ENCODE measurements around the gene ZMYND15.

Gene ZMYND15

GRCh38 chr17:4743898-4744297 is 4.3 kb downstream of the ZMYND15 start:
- no peak for DNase-seq

- no peak for DNase-seq
Observed at GRCh38 chr17:4744999-4745969, 5.7 kb downstream of the ZMYND15 start.

- DNase-seq, result no peak
Observed at GRCh38 chr17:4747847-4748246, 8.2 kb downstream of the ZMYND15 start.

GRCh38 chr17:4748686-4749085 is 9.1 kb downstream of the ZMYND15 start:
- no peak for DNase-seq

GRCh38 chr17:4750606-4751005 is 11.0 kb downstream of the ZMYND15 start:
- DNase-seq, result no peak

DNA sequence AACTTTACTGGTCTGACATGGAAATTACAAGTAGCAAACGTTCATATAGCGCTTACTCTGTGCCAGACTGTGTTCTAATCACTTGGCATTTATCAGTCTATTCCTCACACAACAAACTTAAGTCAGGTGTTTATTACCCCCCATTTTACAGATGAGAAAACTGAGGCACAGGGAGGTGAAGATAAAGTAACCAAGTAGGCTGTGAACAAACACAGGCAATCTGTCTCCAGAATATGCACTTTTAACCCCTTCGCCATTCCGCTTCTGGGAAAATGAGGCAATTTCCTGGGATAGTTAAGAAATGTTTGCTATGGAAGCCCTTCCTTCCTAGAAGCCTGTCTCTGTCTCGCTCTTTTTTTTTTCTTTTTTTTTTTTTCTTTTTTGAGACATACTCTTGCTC is 12.3 kb downstream of the ZMYND15 start:
- no peak for DNase-seq

GRCh38 chr17:4753392-4753791 is 13.8 kb downstream of the ZMYND15 start:
- no peak for DNase-seq

GRCh38 chr17:4759776-4760236 is 20.2 kb downstream of the ZMYND15 start:
- no peak for DNase-seq

DNA sequence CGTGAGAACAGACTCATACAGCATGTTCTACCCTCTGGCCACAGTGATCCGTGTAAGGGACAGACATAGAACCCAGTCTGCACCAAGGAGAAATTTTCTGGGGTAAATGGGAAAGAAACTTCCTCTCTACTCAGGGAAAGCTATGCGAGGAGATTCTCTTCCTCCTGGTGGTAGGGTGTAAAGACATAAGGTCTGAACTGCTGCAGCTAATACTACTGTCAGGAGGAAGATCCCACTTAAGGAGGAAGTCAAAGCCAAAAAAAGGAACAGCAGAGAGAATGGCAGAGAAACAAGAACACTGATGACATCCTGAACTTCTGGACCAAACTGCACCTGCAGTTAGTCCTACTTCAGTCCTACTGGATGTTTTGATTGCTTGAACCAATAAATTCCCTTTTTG is 25.0 kb downstream of the ZMYND15 start:
- DNase-seq, result no peak

GRCh38 chr17:4766201-4766600 is 26.6 kb downstream of the ZMYND15 start:
- DNase-seq, result no peak

- no peak for DNase-seq
Observed at GRCh38 chr17:4766723-4767122, 27.1 kb downstream of the ZMYND15 start.

DNA sequence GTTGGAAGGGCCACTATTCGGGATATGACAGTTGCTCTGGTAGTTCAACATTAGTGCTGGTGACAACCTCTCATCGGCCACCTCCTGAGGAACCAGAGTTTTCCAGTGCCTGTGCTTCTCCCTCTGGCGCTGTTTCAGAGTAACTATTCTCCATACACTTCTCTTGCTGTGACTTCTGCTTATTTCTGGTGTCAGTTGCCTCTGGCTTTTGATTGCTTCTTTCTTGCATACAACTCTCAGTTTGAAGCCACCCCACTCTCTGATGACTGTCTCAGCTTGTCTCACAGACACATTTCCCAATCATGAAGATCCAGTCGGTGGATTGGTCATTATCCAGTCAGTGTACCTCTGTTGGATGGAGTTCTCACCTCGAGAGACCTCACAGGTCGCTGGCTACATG is 28.7 kb downstream of the ZMYND15 start:
- no peak for DNase-seq

DNA sequence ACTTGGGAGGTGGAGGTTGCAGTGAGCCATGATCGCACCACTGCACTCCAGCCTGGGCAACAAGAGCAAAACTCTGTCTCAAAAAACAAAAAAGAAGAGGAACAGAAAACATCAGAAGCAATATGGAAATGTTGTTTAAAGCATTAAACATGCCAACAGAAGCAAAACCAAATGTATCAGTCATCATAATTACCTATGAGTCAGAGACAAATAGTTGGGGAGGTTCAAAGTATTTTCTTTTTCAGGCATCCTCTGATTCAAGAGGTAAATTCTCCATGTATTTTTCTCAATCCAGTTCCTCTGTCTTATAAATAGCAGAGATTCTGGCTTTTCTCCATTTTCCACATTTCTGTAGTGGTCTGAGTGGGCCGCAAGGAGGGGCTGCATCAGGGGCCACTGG is 30.0 kb downstream of the ZMYND15 start:
- no peak for DNase-seq

GRCh38 chr17:4771519-4772234 is 32.0 kb downstream of the ZMYND15 start, which contains the start of gene TM4SF5:
TSS of gene TM4SF5 (plus strand) at chr17:4771886. CDS start at chr17:4771923, 37 bp downstream.
- no peak for DNase-seq

DNA sequence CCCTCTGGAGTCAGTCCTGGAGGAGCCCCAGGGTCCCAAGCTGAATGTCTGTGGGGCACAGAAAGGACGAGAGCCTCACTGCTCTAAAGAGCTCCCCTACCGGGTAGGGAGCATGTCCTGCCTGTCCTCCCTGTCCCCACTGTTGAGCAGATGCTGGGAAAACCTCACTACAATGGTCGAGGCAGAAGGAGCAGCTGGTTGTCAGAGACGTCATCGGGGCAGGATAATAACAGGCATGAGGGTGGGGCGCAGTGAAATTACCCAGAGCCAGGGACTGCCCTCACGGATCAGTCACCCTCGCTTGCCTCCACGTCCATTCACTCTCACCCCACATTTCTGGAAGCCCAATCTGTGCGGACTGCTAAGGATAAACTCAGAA is 32.6 kb downstream of the ZMYND15 start:
- no peak for DNase-seq

DNA sequence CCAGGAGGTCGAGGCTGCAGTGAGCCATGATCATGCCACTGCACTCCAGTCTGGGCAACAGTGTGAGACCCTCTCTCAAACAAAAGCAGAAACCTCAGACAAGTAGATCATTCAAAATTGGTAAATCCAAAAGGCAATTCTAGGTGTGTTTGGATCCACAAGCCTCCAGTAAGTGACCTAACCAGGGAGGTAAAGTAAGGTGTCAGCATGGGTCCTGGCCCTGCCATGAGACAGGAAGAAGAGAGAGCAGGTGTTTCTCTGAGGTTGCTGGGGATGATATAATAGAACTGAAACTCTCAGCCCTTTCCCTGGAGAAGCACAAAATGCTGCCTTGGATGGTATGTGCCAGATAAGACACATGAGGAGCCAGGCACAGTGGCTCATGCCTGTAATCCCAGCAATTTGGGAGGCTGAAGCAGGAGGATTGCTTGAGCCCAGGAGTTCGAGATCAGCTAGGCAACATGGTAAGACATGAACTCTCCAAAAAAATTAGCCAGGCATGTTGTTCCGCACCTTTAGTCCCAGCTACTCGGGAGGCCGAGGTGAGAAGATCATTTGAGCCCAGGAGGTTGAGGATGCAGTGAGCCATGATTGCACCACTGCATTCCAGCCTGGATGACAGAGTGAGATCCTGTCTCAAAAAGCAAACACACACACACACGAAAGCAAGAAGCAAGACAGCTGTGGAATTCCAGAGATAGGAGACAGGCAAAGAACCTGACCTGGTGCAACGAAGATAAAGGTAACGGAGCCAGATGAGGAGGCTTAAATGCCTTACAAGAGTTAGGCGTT is 38.5 kb downstream of the ZMYND15 start:
- DNase-seq, result no peak

DNA sequence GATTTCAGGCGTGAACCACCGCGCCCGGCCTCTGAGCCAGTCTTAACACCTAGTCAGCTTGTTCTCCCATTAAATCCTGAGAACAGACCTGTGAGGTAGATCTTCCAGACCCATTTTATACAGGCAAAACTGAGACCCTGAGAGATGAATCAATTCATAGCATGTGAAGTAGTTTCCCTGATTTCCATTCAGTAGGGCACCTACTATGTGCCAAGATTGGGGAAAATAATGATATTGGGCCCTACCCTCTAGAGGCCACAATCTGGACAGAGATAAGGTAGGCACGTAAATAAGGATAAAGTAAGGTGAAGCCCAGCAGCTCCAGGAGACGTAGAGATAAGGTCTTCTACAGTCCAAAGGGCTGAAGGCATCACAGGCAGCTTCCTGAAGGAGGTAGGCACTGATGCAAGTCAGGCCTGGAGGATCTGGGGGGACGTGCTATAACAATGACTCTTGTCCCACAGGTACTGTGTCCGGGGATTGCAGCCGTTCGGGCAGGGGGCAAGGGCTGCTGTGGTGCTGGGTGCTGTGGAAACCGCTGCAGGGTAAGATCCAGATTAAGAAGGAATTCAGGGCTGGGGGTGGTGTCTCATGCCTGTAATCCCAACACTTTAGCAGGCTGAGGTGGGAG is 40.8 kb downstream of the ZMYND15 start:
- no peak for DNase-seq

- no peak for DNase-seq
Observed at GRCh38 chr17:4782652-4783051, 43.0 kb downstream of the ZMYND15 start.

GRCh38 chr17:4785311-4786105 is 45.9 kb downstream of the ZMYND15 start:
- no peak for DNase-seq

DNA sequence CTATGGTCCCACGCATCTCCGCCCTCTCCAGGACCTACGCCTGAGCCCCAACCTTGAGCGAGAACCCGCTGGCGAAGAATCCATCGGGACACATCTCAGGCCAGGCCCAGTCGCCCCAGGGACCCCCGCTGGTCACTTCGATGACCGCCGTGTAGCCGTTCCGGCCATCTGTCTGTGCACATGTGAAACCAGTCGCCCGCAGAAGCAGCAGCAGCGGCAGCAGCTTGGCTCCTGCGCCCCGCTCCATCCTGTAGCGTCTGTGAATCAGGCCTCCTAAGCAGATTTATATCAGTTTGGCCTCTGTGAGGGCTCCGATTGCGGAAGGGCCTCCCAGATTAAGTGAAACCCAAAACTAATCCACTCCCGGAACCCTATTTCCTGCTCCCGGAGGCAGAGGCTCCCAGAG is 46.5 kb downstream of the ZMYND15 start, which contains the start of gene VMO1:
Gene VMO1 (minus strand): TSS at position 259 of the 406 bp plus-strand sequence. CDS start 12 bp downstream, at position 247.
- no peak for DNase-seq

DNA sequence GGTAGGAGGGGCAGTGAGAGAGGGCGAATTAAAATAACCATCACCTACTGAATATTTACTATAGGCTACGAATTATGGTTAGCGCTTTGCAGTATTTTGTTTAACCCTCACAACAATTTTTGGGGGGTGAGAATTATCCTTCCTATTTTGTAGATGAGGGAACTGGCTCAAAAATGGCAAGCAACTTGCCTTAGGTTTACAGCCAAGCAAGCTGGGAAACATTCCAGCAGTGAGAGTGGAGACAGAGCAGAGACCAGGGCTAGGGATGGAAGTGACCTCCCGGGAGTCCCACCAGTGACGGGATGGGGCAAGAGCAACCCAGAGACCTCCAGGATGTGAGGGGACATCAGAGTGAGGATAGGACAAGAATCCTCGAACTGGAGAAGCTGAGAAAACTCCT is 46.9 kb downstream of the ZMYND15 start:
- no peak for DNase-seq
